ENCODE measurements around the gene RRP1B. TPM values are rescaled to one million over a fixed set of nuclear protein-coding genes. Genes with fewer than 3 reads are reported as not detected.
A peak's percentile ranks its signal among the peaks of the same experiment; 100 is the strongest.

RRP1B gene, protein sequence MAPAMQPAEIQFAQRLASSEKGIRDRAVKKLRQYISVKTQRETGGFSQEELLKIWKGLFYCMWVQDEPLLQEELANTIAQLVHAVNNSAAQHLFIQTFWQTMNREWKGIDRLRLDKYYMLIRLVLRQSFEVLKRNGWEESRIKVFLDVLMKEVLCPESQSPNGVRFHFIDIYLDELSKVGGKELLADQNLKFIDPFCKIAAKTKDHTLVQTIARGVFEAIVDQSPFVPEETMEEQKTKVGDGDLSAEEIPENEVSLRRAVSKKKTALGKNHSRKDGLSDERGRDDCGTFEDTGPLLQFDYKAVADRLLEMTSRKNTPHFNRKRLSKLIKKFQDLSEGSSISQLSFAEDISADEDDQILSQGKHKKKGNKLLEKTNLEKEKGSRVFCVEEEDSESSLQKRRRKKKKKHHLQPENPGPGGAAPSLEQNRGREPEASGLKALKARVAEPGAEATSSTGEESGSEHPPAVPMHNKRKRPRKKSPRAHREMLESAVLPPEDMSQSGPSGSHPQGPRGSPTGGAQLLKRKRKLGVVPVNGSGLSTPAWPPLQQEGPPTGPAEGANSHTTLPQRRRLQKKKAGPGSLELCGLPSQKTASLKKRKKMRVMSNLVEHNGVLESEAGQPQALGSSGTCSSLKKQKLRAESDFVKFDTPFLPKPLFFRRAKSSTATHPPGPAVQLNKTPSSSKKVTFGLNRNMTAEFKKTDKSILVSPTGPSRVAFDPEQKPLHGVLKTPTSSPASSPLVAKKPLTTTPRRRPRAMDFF
- total RNA-seq: 33.4 and 34.9 TPM in 2 replicates
- 11.1 TPM for polyA plus RNA-seq (2012)

GRCh38 chr21:43659136-43660000, at the start of gene RRP1B, which contains the start of gene HSF2BP:
RRP1B (plus strand) TSS chr21:43659560; CDS start chr21:43659665, 105 bp downstream.
HSF2BP (minus strand) TSS chr21:43659488; CDS start chr21:43658096, 1,392 bp downstream.
- peak; percentile 87 for DNase-seq (ENCODE audit: low read depth)

- DNase-seq (ENCODE audit: low read depth): peak; percentile 76
Measured at GRCh38 chr21:43611598-43612369, 47.6 kb upstream of the RRP1B start.

DNA sequence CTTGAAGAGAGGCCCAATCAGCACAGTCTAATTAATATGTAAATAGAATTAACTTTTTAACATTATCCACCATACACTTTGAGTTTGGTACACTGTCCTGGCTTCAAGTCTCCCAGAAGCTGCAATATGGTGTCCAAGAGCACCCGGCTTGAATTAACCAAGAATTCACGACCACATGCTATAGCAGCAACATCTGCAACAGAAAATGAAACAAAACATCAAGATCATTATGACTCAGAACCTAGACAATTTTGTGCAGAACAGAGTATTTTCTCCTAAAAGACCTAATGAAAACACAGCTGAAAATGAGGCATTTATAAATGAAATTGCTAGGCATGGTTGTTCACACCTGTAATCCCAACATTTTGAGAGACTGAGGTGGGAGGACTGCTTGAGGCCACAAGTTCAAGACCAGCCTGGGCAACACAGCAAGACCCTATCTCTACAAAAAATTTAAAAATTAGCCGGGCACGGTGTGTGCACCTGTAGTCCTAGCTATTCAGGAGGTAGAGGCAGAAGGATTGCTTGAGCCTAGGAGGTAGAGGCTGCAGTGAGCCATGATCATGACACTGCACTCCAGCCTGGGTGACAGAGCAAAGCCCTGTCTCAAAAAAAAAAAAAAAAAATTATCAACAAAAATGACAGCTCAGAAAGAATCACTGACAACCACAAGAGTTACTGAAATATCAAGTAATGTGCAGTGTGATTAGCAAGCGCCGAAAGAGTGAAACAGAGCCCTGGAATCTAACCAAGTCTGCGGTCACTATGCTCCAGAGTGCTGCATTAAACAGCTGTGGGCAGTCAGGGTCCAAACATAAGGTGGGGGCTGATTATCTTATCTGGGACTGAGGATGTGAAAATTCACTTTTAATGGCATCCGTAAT, 45.4 kb upstream of the RRP1B start:
- peak; percentile 78 for DNase-seq (ENCODE audit: low read depth)

GRCh38 chr21:43614839-43615238, 44.5 kb upstream of the RRP1B start:
- DNase-seq (ENCODE audit: low read depth): no peak

GRCh38 chr21:43616861-43617260, 42.5 kb upstream of the RRP1B start:
- DNase-seq (ENCODE audit: low read depth): peak; percentile 44

DNA sequence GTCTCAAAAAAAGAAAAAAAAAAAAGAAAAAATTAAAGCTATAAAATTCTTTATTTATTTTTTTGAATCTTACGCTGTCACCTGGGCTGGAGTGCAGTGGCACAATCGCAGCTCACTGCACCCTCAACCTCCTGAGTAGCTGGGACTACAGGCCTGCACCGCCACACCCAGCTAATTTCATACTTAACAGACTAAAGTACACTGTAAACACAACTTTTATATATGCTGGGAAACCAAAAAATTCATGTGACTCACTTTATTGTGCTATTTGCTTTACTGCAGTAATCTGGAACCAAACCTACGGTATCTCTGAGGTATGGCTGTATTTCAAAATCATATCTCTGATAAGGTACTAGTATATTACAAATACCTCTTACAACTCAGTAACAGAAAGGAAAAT, 40.4 kb upstream of the RRP1B start:
- DNase-seq (ENCODE audit: low read depth): no peak

GRCh38 chr21:43619344-43619743, 40.0 kb upstream of the RRP1B start:
- DNase-seq (ENCODE audit: low read depth): no peak

DNA sequence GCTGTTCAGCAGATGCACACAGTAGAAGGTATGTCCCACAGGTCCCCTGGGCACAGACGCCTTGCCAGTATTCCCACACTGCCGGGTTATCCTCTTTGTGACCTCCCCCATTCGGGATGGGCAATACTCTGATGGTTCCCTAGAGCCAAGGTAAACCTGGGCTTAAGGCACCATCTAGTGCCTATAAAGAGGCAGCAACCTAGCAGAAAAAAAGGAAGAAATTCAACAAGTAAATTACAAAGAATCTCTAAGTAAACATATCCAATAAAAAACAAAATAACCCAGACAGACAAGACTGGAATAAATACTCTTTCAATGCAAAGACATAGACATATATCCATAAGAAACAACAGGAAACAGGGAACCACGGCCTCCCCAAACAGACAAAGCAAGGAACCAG, 39.5 kb upstream of the RRP1B start:
- peak; percentile 12 for DNase-seq (ENCODE audit: low read depth)

DNA sequence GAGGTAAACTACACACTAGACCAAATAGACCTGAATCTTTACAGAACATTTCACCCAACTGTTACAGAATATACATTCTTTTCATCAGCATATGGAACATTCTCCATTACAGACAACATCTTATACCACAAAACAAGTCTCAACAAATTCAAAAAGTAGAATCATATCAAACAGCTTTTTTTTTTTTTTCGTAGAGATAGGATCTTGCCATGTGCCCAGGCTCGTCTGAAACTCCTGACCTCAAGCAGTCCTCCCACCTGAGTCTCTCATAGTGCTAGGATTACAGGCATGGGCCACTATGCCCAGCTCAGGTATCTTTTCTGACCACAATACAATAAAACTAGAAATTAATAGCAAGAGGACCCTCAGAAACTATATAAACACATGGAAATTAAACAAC, 36.6 kb upstream of the RRP1B start:
- DNase-seq (ENCODE audit: low read depth): no peak

- no peak for DNase-seq (ENCODE audit: low read depth)
Measured at GRCh38 chr21:43623588-43623987, 35.8 kb upstream of the RRP1B start.

DNA sequence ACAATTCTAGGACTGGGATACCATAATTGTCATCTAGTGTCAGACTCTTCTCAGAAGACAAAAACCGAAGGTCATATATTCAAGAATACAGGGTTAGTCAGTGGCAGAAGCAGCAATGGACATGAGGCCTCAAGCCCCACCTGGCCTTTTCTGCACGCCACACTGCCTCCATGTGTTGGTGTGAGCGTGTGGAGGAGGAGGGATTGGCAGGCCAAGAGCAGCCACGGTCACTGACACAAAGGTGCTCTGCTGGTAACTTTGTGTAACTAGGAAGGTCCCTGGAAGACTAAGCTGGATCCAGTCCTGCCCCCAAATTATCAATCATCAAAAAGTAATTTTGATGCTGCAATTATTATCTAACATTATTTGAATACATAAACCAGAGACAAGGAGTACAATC, 35.0 kb upstream of the RRP1B start:
- no peak for DNase-seq (ENCODE audit: low read depth)

- DNase-seq (ENCODE audit: low read depth): no peak
Measured at GRCh38 chr21:43626390-43626789, 33.0 kb upstream of the RRP1B start.

- no peak for DNase-seq (ENCODE audit: low read depth)
Measured at GRCh38 chr21:43627527-43627926, 31.8 kb upstream of the RRP1B start.

GRCh38 chr21:43631411-43632107, 27.8 kb upstream of the RRP1B start:
- DNase-seq (ENCODE audit: low read depth): no peak

GRCh38 chr21:43632373-43632905, 26.9 kb upstream of the RRP1B start:
- no peak for DNase-seq (ENCODE audit: low read depth)

DNA sequence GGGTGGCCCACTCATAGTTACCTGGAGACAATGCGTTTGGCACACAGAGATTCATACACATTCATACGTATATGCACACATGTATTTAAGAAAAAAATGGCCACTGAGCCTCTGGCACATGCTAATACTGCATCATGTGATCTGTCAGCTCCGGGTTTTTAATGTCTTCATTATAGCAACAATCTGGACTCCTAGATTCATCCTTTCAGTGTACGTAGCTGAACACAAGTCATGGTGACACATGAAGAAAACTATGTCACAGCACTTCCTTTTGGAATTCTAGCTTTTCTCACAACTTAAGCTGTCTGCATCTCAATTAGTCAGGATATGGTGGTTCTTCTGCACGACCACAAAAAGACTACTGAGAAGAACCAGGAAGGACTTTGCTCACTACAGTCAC, 24.7 kb upstream of the RRP1B start:
- peak; percentile 24 for DNase-seq (ENCODE audit: low read depth)

DNA sequence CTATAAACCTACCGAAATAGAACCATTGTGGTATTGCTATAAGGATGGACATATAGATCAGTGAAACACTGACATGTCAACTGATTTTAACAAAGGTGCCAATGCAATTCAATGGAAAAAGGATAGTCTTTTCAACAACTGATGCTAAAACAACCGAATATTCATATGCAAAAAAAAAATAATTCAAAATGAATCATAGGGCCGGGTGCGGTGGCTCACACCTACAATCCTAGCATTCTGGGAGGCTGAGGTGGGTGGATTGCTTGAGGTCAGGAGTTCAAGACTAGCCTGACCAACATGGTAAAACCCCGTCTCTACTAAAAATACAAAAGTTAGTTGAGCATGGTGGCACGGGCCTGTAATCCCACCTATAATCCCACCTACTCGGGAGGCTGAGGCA, 23.9 kb upstream of the RRP1B start:
- no peak for DNase-seq (ENCODE audit: low read depth)

- DNase-seq (ENCODE audit: low read depth): no peak
Measured at GRCh38 chr21:43637530-43638158, 21.7 kb upstream of the RRP1B start.
